Measurements from ENCODE around the gene MMP10.

The MMP10 gene

GRCh38 chr11:102724904-102725500 lies 55.4 kb downstream of the MMP10 start, which contains the start of gene MMP8:
TSS of gene MMP8 (minus strand) at chr11:102724954. CDS start at chr11:102724855, 99 bp downstream.
- DNase-seq = peak in 1 of 2 donors; percentile 24

- peak; percentile 76 to 88 for DNase-seq
Observed at GRCh38 chr11:102722821-102723220, 57.6 kb downstream of the MMP10 start.

All from inflammatory macrophage (primary cell).